ENCODE data around the gene EPHB1.

GRCh38 chr3:134791992-134792391 is 3.1 kb upstream of the EPHB1 start:
- TF ChIP-seq EZH2 (IDR thresholded peaks at IDR 0.05; ENCODE audit: insufficient read depth, poor library complexity, severe bottlenecking) (no peak), EZH2phosphoT487 (IDR thresholded peaks at IDR 0.05; ENCODE audit: insufficient read depth, low read depth) (no peak)
